ENCODE measurements around the gene FRMD4B.

DNA sequence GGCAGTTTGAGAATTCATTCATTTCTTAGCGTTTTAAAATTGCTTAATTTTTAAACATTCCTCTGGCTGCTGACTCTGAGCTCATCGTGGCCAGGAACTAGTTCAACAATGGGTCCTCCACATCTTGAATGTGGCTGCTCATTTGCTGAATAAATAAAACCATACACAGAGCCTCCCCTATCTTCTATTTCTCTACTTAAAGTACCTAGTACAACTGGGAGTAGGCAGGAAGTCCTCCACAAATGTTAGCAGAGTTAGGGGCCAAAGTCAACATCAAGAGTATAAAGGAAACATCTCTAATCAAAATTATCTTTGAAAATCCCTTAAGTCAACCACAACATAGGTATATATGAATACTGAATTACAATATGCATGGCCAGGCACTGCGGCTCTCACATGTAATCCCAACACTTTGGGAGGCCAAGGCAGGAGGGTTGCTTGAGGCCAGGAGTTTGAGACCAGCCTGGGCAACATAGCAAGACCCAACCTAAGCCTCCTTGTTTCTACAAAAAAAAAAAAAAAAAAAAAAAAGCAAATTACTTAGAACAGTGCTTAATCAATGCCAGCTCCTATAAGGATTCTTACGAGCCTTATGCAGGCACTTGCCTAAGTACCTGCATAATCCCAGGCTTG is 206.0 kb downstream of the FRMD4B start:
- no peak for TF ChIP-seq POLR2A (IDR thresholded peaks at IDR 0.05)
- TF ChIP-seq, protein P1, sequence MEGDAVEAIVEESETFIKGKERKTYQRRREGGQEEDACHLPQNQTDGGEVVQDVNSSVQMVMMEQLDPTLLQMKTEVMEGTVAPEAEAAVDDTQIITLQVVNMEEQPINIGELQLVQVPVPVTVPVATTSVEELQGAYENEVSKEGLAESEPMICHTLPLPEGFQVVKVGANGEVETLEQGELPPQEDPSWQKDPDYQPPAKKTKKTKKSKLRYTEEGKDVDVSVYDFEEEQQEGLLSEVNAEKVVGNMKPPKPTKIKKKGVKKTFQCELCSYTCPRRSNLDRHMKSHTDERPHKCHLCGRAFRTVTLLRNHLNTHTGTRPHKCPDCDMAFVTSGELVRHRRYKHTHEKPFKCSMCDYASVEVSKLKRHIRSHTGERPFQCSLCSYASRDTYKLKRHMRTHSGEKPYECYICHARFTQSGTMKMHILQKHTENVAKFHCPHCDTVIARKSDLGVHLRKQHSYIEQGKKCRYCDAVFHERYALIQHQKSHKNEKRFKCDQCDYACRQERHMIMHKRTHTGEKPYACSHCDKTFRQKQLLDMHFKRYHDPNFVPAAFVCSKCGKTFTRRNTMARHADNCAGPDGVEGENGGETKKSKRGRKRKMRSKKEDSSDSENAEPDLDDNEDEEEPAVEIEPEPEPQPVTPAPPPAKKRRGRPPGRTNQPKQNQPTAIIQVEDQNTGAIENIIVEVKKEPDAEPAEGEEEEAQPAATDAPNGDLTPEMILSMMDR (IDR thresholded peaks at IDR 0.05), result no peak
- no peak for TF ChIP-seq POLR2AphosphoS5 (IDR thresholded peaks at IDR 0.05)
- TF ChIP-seq EP300 (IDR thresholded peaks at IDR 0.05), result no peak

Data from upper lobe of left lung (tissue), 4 donors.